ENCODE measurements around the gene AKAP5. TPM values are rescaled to one million over a fixed set of nuclear protein-coding genes. Genes with fewer than 3 reads are reported as not detected.

AKAP5 gene
- total RNA-seq, 1 donor from 2014 or later, result 1.4 TPM

GRCh38 chr14:64438181-64438841 lies 27.0 kb upstream of the AKAP5 start:
- H3K9me3 Mint-ChIP-seq, result no peaks in the 10 kb centered on the region
- peak overlapping the region; percentile 69 for H3K27ac Mint-ChIP-seq
- no peaks in the 10 kb centered on the region for H3K4me1 Mint-ChIP-seq (ENCODE audit: unreplicated experiment)
- no peak for DNase-seq (ENCODE audit: extremely low spot score, unreplicated experiment)
- H3K4me3 Mint-ChIP-seq, result no peak overlapping the region
- no peaks in the 10 kb centered on the region for H3K27me3 Mint-ChIP-seq
- TF ChIP-seq, protein P1, sequence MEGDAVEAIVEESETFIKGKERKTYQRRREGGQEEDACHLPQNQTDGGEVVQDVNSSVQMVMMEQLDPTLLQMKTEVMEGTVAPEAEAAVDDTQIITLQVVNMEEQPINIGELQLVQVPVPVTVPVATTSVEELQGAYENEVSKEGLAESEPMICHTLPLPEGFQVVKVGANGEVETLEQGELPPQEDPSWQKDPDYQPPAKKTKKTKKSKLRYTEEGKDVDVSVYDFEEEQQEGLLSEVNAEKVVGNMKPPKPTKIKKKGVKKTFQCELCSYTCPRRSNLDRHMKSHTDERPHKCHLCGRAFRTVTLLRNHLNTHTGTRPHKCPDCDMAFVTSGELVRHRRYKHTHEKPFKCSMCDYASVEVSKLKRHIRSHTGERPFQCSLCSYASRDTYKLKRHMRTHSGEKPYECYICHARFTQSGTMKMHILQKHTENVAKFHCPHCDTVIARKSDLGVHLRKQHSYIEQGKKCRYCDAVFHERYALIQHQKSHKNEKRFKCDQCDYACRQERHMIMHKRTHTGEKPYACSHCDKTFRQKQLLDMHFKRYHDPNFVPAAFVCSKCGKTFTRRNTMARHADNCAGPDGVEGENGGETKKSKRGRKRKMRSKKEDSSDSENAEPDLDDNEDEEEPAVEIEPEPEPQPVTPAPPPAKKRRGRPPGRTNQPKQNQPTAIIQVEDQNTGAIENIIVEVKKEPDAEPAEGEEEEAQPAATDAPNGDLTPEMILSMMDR (conservative IDR thresholded peaks at IDR 0.05), result no peak
- H3K36me3 Mint-ChIP-seq, result peaks cover 31% of the 10 kb centered on the region

DNA sequence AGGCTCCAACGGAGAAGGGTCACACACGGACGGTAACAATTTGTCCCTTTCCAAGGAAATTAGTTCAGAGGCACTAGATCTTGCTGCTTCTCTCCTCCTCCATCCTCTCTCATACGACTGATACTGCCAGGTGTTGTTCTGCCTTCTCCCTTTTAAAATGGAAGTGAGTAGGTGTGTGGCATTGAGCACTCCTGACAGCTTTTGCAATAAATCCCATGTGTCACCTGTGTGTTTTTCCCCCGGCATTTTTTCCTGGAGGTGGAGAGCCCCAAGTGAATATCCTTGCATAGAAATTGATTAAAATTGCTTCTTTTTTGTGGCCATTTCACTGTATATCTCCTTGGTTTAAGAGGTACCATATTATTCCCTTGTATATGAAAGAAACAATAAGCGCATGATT lies 26.2 kb upstream of the AKAP5 start:
- Mint-ChIP-seq H3K4me1 (ENCODE audit: unreplicated experiment) (no peaks in the 10 kb centered on the region), H3K4me3 (no peak overlapping the region), H3K36me3 (peaks cover 37% of the 10 kb centered on the region), H3K27me3 (no peaks in the 10 kb centered on the region), H3K27ac (no peak overlapping the region), H3K9me3 (no peaks in the 10 kb centered on the region)
- no peak for DNase-seq (ENCODE audit: extremely low spot score, unreplicated experiment)
- TF ChIP-seq, protein P1 (conservative IDR thresholded peaks at IDR 0.05), result no peak

DNA sequence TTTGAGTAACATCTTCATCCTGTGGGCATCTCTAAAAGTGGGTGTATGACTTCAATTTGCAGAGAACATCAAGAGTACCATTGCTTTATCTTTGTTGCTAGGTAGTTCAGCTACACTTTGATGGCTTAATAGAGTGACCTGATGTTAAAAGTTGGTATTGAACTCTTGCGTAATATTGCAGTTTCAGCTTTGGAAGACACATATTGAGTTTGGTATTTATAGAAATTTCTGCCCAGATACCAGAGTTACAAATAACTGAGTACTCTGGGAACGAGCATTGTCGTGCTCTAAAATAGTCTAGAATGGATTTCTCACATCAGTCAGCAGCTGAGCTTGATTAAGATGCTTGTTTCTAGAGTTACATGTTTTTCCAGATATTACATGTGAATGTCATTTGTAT lies 24.8 kb upstream of the AKAP5 start:
- TF ChIP-seq, protein P1 (conservative IDR thresholded peaks at IDR 0.05), result no peak
- Mint-ChIP-seq H3K36me3 (peaks cover 33% of the 10 kb centered on the region), H3K4me1 (ENCODE audit: unreplicated experiment) (peaks cover 11% of the 10 kb centered on the region)

GRCh38 chr14:64442300-64442988 lies 22.9 kb upstream of the AKAP5 start:
- Mint-ChIP-seq H3K36me3 (peaks cover 28% of the 10 kb centered on the region), H3K27ac (no peak overlapping the region), H3K27me3 (no peaks in the 10 kb centered on the region), H3K4me3 (no peak overlapping the region), H3K9me3 (no peaks in the 10 kb centered on the region), H3K4me1 (ENCODE audit: unreplicated experiment) (peaks cover 14% of the 10 kb centered on the region)
- TF ChIP-seq, protein P1 (conservative IDR thresholded peaks at IDR 0.05), result no peak
- no peak for DNase-seq (ENCODE audit: extremely low spot score, unreplicated experiment)

More for the DNA sequence above, 24.8 kb upstream of the AKAP5 start:
- DNase-seq (ENCODE audit: extremely low spot score, unreplicated experiment), result no peak
- Mint-ChIP-seq H3K27me3 (no peaks in the 10 kb centered on the region), H3K4me3 (no peak overlapping the region), H3K9me3 (no peaks in the 10 kb centered on the region), H3K27ac (no peak overlapping the region)

GRCh38 chr14:64444140-64444539 lies 21.2 kb upstream of the AKAP5 start:
- no peak overlapping the region for H3K27ac Mint-ChIP-seq
- TF ChIP-seq, protein P1 (conservative IDR thresholded peaks at IDR 0.05), result no peak
- no peaks in the 10 kb centered on the region for H3K9me3 Mint-ChIP-seq
- H3K27me3 Mint-ChIP-seq, result no peaks in the 10 kb centered on the region
- H3K4me1 Mint-ChIP-seq (ENCODE audit: unreplicated experiment), result peaks cover 14% of the 10 kb centered on the region
- DNase-seq (ENCODE audit: extremely low spot score, unreplicated experiment), result no peak
- peaks cover 30% of the 10 kb centered on the region for H3K36me3 Mint-ChIP-seq
- H3K4me3 Mint-ChIP-seq, result no peak overlapping the region
